ENCODE measurements around the gene ZBTB46.

The ZBTB46 gene

DNA sequence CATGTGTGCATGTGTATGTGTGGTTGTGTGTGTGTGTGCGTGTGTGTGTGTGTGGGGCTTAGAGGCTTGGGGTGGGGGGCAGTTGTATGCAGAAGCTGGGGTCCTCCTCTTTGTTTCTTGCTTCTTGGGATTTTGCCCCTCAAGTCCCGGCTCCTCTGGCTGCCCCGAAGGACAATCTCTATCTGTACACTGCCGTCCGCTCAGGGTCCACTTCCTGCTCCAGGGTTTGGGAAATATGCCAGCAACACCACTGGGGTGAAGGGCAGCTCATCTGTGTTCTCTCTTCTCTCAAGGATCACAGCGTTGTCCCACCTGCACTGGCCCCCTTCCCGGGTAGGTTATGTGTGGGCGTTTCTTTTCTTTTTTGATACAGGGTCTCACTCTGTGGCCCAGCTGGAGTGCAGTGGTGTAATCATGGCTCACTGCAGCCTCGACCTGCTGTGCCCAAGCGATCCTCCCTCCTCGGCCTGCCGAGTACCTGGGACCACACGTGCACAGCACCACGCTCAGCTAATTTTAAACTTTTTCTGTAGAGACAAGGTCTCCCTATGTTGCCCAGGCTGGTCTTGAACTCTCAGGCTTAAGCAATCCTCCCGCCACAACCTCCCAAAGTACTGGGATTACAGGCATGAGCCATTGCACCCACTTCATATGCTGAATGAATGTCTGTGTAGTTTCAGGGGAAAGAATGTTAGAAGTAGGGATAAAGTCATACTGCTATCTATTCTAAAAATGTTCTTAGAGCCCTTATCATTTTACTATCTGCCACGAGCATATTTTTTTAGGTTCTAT lies 65.8 kb downstream of the ZBTB46 start:
- no peak for DNase-seq

DNA sequence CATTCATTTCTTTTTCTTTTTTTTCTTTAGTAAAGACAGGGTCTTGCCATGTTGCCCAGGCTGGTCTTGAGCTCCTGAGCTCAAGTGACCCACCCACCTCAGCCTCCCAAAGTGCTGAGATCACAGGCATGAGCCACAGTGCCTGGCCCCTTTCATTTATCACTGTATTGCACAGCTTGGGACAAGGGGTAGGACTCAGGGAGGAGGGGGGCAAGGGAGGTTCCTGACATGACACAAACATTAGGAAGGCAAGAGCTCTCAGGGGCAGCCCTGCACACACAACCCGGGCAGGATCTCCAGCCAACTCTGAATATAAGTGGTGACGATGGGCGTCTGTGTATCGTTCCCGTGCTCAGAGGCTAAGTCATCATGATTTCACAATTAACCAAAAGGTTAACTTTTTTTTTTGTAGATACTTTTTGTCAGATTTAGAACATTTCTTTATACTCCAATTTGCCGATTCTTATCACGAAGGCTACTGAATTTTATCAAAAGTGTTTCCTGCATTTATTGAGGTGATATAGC lies 71.6 kb downstream of the ZBTB46 start:
- DNase-seq, result no peak

DNA sequence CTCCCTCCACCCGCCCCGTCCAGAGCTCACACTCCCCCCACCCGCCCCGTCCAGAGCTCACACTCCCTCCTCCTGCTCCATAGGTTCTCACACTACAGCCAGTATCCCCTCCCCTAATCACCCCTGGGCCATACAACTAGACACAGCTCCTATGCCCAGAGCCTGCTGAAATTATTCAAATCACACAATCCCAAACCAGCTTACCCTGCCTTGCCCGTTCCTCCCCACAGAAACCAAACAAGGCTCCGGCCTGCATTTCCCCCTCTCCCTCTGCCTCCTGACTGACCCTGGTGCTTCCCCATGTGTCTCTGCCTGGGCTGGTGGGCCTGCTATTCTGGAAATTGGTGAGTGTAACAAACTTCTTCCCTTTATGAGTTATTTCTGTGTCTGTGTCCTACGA lies 72.9 kb downstream of the ZBTB46 start:
- no peak for DNase-seq

DNA sequence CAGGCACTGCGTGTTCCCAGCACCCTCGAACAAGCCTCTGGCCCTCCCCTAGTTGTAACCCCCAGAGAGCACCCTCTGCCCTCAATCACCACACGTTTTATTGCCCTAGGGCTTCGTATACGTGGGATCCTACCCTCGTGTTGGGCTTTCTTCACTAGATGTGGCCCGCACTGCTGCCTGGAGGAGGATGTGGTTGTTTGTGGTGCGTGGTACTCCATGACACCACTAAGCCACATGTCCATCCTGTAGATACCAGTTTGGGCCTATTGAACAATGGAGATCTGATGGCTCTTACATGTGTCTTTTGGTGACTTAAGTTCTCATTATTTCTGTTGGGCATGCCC lies 74.4 kb downstream of the ZBTB46 start:
- no peak for DNase-seq

DNA sequence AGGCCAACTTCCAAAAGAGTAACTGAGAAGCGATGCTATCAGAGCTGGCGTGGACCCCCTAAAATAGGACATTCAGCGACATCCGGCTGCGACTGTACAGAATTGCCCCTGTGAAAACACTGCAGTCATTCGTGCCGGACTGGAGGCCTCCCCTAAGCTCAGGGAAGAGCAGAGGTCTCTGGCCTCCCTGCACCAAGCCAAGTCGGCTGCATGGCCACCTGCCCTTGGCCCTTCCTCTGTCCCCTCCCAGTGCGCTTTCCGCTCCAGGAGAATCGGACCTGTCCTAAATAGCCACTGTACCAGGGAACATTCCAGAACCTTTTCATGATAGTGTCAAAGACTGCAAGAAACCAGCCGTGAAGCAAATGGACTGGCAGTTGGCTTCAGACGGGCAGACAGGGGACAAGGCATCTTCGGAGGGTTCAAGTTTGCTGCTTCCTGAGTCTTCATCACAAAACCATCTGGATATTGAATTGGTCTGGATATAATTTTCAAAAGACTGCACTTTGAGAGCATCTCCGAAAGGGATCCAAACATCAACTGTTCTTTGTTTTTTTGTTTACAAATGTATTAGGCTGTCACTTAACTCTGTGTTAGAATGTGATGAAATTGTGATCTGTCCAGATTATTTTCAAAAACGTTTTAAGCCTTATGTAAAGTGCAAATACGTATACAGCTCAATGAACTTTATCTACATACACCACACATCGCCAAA lies 75.0 kb downstream of the ZBTB46 start:
- no peak for DNase-seq

DNA sequence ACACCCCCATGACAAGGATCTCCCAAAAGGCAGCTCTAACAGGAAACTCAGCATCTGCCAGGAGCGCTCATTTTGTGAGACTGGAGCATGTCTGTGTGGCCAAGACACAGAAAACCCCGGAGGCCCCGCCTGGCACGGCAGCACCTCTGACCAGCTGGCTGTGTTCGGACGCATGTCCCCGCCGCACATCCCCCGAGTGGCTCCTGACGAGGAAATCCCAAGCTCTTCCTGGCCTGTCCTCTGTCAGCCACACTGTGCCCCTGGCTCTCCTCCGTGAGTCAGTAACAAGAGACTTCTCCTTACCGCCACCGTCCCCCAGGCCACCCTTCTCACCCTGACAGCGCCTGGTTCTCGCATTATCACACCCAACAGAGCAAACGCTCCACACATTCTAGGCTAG lies 77.1 kb downstream of the ZBTB46 start:
- no peak for DNase-seq

DNA sequence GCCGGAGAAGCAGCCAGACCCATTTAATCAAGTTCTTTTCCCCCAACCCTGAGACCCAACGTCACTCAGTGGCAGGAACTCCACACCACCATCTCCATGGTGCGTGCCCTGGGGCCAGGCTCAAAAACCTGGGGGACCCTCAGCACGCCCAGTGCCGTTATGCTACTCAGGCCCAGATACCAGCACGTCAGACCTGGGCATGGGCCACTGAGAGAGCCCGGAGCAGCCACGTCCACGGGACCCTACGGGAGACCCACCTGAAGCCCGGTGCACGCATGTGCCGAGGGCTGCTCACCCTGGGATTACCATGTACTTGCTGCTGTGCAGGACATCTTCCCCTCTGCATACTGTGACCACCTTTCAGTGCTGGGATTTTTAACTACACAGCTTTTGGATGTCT lies 77.7 kb downstream of the ZBTB46 start:
- DNase-seq, result no peak

DNA sequence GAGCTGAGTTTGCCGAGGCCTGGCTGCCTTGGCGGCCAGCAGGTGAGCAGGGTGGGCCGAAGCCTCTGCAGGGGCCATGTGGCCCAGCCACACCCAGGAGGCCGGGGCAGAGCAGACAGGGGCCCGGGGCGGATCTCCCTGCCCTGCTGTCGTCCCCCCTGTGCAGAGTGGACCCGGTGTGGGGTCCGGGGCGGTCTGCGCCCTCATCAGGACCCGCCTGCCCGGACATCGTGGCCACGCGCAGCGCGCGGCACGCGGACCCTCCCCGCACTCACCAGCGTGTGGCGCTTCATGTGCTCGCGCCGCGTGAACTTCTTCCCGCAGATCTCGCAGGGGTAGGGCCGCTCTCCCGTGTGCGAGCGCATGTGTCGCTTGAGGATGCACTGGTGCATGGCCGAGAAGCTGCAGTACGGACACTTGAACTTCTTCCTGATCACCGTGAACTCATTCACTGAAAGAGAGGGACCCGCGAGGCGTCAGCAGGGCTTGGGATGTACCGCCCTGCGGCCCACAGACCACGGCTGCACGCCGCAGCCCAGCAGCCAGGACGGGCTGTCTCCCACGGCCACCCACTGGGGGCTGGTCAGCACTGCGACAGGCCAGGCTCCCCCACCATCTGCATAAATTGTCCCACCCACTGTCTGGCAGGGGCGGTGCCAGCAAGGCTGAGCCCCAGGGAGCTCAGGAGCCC lies 78.5 kb downstream of the ZBTB46 start:
- DNase-seq, result no peak

DNA sequence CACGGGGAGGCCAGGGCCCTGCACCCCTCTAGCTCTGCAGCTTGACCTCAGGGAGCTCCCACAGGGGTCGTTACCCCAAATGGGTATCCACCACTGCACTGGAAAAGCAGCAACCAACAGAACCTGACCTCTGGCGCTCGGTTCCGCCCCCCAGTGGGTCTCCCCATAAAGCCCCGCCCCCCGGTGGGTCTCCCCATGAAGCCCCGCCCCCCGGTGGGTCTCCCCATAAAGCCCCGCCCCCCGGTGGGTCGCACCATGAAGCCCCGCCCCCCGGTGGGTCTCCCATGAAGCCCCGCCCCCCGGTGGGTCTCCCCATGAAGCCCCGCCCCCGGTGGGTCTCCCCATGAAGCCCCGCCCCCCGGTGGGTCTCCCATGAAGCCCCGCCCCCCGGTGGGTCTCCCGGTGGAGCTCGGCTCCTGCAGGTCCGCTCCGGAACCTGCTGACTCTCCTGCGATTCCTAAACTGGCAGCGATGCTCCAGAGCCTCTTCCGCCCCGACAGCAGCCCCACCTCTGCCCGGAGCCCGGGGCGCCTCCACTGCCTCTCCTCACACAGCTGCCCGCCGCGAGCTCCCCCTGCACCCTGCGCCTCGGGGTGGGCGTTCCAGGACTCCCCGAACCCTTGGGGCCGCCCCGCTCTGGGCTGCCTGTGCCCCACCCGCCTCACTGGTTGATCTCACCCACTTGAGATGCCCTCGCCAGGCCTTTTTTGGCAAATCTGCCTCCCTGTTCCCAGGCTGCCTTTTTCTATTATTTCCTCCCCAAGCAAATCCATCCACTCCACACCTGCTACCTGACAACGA lies 79.4 kb downstream of the ZBTB46 start:
- DNase-seq, result no peak

DNA sequence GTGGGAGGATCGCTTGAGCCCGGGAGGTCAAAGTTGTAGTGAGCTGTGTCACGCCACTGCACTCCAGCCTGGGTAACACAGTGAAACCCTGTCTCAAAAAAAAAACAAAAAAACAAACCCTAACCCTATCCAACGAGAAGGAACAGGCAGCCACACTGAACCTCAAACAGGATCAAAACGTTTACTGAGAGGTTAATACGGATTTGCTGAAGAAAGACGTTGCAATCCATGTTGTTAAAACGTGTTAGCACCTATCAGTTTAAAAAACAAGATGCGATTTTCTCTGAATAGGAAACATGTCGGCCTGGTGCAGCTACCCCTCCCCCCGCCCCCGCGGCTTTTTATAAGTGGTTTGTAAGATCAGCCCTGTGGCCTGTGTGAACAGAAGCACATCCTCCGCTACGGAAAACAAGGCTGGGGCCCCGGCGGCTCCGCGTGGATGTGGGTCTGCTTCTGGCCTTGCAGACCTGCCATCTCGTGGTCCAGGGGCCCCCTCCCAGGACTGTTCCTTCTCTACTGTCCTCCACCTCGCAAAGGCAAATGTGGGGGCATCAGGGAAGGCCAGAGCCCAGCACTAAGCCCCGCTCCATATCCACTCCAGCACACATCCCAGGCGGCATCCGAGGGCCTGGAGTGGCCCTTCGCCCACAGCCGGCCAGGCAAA lies 80.1 kb downstream of the ZBTB46 start:
- no peak for DNase-seq

DNA sequence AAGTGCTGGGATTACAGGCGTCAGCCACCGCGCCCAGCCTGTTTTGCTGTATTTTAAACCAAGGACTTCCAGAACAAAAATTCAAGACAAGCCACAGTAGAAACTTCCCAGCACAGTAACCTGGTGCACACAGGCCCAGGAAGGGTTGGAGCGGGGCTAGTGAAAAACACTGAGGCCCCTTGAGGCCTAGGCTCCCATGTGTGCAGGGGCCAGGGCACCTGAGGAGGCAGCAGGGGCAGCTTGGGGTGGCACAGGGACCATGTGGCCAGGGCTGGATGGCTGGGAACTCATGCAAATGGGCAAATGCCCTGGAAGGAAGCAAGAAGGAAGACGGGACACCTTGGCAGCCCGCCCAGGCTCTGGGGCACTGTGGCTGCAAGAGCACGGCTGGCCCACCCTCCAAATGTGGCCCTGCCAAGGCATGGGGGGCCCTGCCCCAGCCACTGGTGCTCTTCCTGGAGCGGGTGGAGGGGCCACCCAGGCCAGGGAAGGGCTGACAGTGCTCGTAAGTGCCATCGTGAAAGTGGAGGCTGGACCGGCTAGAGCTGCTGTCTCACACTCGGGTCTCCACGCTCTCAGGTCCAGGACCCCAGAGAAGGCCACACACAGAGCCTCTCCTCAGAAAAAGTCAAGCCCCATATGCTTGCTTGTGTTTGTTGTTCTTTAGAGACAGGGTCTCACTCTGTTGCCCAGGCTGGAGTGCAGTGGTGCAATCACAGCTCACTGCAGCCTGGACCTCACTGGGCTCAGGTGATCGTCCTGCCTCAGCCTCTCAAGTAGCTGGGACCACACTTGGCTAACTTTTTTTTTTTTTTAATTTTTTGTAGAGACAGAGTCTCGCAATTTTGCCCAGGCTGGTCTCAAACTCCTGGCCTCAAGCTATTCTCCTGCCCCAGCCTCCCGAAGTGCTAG lies 81.2 kb downstream of the ZBTB46 start:
- DNase-seq, result no peak

DNA sequence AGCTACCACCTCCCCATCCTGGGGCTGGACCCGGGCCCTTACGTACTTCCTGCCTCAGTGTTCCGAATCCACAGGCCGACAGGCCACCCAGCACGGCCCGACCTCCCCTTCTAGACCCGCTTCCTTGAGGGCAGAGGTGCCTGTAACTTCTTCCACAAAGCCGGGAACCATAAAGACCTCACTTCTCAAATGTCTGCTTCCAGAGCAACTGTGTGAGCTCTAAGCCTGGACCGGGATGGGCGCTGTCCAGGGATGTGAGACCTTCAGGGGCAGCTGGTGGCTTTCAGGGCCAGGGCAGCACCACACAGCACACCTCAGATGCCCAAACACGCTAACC lies 82.2 kb downstream of the ZBTB46 start:
- no peak for DNase-seq

DNA sequence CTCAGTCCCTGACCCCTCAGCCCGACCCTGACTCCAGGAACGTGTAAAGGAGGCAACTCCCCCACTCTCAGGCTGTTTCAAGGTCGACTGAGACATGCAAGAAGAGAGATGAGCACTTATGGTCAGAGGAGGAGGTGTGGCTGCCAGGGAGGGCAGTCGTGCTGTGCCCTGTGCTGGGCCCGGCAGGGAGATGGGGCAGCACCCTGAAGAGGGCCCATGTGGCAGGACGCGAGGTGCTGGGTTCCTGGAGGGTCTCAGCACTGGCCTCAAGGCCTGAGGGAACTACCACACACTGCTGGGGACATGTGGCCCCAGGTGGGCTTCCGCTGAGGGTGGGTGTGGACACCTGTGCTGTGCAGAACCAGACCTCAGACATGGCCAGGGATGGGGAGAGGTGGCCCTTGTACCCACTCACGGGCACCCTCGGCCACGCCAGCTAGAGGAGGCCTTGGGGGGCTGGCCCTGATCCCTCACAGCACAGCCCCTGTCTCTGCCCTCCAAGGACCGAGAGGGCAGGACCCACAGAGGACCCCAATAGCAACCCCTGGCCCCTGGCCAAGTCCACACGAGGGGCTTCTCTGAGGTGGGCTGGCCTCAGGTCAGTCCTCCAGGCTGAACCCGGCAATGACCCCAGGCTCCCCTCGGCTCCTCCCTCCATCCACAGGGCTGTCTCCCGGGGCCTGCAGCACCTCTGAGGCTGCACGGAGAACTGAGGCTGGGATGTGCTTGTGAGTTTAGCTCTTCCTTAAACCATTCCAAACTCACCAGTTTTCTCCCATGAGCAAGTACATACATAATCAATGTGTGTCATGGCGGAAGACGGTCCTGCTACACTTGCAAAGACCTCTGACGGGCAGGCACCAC lies 82.8 kb downstream of the ZBTB46 start:
- no peak for DNase-seq

DNA sequence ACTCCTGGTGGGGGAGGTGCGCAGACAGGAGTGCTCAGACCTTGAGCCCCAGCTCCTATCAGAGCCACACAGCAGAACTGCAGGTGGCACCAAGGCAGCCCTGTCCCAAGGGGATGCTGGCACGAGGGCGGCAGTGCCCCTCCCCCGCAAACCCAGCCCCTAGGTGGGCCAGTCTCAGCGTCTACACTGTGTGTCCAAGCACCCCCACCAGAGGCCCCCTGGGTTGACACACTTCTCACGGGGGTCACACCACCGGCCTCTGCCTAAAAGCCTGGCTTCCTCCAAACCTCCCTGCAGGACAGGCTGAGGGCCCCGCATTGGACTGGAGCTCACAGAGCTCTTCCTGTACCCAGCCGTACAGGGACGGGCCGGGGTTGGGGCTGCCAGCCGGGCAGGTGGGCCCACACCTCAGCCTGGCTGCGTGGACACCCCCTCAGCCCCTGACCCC lies 83.4 kb downstream of the ZBTB46 start:
- DNase-seq, result no peak

DNA sequence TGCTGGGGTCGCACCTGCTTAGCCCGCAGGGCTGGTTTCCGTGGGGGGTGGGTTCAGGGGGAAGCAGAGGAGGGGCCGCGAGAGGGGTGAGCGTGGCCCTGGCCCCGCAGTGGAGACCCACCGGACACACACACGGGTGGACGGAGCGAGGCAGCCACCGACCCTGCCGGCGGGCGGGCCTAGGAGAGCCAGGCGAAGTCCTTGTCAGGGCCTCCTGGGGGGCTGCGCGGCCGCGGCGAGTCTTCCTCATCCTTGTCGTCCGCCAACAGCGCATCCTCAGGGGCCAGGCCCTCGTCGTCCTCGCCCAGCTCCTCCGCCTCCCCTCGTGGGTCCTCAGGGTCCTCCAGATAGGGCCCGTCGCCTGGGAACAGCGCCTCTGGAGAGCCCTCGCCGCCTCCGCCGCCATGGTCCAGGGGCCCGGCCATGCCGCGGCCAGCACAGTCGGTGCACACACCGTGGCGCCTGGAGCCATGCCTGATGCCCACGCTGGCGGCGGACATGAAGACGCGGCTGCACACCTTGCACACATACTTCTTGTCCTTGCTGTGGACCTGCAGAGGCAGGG lies 84.2 kb downstream of the ZBTB46 start:
- DNase-seq, result no peak

DNA sequence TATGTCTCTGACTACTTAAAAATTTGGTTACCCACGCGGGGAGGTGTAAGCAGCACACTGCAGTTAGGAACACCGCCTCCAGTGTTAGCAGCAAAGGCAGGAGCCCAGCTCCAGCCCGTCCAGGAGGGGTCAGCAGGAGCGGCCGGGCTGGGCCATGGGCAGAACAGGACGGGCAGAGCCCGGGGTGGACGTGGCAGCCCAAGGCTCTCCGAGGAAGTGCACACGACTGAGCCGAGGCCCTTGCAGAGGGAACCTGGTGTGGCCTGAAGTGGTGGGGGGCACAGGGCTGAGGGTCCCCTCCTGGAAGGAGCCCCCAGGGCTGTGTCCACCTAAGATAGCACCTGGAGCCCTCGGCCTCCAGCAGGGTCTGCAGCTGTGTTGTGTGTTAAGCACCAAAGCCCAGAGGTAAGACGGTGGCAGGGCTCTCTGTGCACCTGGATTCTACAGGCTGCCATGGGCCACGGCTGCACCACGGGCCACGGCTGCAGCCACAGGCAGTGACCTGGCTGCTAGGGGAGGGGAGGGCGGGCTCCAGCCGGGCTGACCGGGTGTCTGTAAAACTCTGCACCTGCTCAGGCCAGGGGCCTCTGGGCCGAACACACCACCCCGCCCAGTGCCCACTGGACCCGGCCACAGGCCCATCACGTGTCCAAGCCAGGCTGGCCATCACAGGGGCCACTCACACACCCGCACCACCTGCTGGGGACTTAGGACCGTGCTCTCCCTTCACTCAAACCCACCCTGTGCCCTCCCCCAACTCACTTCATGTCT lies 84.9 kb downstream of the ZBTB46 start:
- no peak for DNase-seq

DNA sequence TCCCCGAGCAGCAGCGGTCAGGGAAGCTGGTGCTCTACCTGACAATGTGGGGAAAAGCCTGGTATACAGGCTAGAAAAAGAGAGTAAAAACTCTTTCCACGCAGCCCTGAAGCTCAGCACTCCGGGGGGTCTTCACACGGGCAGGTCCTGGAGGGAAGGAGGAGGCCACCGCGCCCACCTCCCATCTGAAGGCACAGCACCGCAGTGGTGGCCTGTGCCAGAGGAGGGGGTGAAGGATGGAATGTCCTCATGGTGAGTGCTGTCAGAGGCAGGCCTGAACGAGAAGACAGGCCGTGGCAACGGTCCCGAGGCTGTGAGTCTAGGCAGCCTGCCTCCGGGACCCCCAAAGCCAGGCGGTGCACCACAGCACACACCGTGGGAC lies 85.6 kb downstream of the ZBTB46 start:
- no peak for DNase-seq

DNA sequence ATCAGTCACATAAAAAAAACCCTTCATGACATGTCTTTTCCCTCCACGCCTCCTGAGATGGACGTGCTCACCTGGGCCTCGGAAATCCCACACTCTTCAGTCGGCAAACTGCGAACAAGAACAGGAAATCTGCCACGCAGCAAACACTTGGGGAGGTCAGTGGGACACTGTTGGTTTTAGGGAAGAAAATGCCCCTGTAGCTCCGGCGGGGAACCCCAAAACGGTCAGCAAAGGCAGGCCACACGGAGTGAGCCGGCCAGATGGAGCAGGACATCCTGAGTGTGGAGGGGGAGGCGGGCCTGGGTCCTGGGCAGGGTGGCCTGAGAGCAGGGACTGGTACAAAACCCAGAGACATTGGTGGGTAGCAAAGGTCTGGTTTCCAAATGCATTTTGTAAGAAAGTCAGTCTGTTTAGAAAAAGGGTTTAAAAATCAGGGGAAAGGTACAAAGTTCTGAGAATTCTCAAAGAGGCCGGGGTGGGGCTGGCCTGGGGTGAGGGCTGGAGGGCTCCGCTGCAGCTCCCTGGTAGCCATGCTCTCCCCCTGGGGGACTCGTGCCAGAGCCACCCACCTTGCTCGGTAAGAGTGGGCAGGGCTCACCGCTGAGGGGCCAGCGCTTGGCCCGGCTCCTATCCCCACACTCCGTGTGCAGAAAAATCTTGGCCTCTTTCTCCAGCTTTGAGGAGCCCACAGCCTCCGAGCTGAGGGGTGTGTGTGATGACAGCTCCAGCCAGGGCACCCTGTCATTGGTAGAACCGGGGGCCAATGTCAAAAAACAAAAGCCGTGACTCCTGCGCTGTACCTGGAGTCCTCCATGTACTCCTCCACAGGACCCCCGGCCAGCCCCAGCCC lies 86.3 kb downstream of the ZBTB46 start:
- DNase-seq, result no peak

Measured in NCI-H1048 (cell line).